ENCODE data around the gene SNX19. TPM values are rescaled to one million over a fixed set of nuclear protein-coding genes. Genes with fewer than 3 reads are reported as not detected.

Gene SNX19
- polyA plus RNA-seq, 1 donor from 2014 or later, result 20.8 TPM

DNA sequence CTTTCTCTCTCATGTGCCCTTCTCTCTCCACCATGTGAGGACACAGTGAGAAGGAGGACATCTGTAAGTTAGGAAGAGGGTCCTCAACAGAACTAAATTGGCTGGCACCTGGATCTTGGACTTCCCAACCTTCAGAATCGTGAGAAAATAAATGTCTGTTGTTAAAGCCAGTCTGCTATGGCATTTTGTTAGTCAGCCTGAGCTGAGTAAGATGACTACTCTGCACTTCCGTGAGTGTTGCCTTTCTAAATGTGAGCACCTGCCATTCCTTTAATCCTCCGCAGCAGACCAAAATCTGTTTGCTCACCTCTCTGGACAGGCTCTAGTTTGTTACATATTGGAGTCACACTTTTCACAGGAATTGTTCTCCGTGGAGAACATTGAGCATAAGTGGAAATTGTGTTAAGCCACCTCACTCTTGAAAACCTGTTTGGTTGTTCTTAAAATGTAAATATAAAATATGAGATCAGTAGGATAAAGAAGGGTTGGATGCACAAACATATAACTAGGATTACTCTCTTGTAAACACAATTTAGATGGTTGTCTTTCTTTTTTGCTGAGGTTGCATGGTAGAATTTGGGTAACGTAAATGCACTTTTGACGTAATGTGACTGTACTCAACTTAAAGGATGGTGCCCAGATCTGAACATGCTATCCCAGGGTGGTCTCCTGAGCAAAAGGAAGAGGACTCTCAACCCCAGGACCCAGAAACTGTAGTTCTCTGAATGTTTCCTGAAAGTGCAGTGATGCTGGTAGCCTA is 65.9 kb downstream of the SNX19 start:
- Histone ChIP-seq H4K20me1 (ENCODE audit: insufficient read depth) (no peaks in the 10 kb centered on the region), H3K4me3 (ENCODE audit: low read length) (no peak overlapping the region), H3K9ac (ENCODE audit: low read length) (no peak overlapping the region), H3K4me2 (ENCODE audit: low read length) (no peak overlapping the region), H3F3A (ENCODE audit: insufficient read depth, low read length, poor library complexity, severe bottlenecking) (no peaks in the 10 kb centered on the region), H2AFZ (ENCODE audit: low read depth, low read length) (no peak overlapping the region), H3K79me2 (replicated peaks; ENCODE audit: insufficient read depth, low read length) (no peaks in the 10 kb centered on the region), H3K36me3 (ENCODE audit: insufficient read depth, low read length) (no peaks in the 10 kb centered on the region), H3K27ac (ENCODE audit: low read length) (no peak overlapping the region), H3K27me3 (ENCODE audit: insufficient read depth, low read depth, low read length) (no peaks in the 10 kb centered on the region), H3K9me3 (ENCODE audit: low read length) (no peaks in the 10 kb centered on the region), H3K9me2 (ENCODE audit: insufficient read depth, low read length) (no peaks in the 10 kb centered on the region)
- TF ChIP-seq POLR2AphosphoS5 (IDR thresholded peaks at IDR 0.05) (no peak), TAF1 (IDR thresholded peaks at IDR 0.05; ENCODE audit: low read depth) (no peak), EP300 (conservative IDR thresholded peaks at IDR 0.05; ENCODE audit: poor library complexity, severe bottlenecking) (no peak), EZH2 (IDR thresholded peaks at IDR 0.05; ENCODE audit: borderline replicate concordance, insufficient read depth, low read length, poor library complexity, severe bottlenecking) (no peak), RAD21 (conservative IDR thresholded peaks at IDR 0.05) (no peak), MXI1 (conservative IDR thresholded peaks at IDR 0.05; ENCODE audit: poor library complexity, severe bottlenecking) (no peak), SMC3 (conservative IDR thresholded peaks at IDR 0.05; ENCODE audit: poor library complexity) (no peak)
- TF ChIP-seq, protein P1, sequence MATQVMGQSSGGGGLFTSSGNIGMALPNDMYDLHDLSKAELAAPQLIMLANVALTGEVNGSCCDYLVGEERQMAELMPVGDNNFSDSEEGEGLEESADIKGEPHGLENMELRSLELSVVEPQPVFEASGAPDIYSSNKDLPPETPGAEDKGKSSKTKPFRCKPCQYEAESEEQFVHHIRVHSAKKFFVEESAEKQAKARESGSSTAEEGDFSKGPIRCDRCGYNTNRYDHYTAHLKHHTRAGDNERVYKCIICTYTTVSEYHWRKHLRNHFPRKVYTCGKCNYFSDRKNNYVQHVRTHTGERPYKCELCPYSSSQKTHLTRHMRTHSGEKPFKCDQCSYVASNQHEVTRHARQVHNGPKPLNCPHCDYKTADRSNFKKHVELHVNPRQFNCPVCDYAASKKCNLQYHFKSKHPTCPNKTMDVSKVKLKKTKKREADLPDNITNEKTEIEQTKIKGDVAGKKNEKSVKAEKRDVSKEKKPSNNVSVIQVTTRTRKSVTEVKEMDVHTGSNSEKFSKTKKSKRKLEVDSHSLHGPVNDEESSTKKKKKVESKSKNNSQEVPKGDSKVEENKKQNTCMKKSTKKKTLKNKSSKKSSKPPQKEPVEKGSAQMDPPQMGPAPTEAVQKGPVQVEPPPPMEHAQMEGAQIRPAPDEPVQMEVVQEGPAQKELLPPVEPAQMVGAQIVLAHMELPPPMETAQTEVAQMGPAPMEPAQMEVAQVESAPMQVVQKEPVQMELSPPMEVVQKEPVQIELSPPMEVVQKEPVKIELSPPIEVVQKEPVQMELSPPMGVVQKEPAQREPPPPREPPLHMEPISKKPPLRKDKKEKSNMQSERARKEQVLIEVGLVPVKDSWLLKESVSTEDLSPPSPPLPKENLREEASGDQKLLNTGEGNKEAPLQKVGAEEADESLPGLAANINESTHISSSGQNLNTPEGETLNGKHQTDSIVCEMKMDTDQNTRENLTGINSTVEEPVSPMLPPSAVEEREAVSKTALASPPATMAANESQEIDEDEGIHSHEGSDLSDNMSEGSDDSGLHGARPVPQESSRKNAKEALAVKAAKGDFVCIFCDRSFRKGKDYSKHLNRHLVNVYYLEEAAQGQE (IDR thresholded peaks at IDR 0.05; ENCODE audit: borderline replicate concordance), result no peak
- TF ChIP-seq, protein P2, sequence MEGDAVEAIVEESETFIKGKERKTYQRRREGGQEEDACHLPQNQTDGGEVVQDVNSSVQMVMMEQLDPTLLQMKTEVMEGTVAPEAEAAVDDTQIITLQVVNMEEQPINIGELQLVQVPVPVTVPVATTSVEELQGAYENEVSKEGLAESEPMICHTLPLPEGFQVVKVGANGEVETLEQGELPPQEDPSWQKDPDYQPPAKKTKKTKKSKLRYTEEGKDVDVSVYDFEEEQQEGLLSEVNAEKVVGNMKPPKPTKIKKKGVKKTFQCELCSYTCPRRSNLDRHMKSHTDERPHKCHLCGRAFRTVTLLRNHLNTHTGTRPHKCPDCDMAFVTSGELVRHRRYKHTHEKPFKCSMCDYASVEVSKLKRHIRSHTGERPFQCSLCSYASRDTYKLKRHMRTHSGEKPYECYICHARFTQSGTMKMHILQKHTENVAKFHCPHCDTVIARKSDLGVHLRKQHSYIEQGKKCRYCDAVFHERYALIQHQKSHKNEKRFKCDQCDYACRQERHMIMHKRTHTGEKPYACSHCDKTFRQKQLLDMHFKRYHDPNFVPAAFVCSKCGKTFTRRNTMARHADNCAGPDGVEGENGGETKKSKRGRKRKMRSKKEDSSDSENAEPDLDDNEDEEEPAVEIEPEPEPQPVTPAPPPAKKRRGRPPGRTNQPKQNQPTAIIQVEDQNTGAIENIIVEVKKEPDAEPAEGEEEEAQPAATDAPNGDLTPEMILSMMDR (IDR thresholded peaks at IDR 0.05; ENCODE audit: poor library complexity, severe bottlenecking), result no peak

GRCh38 chr11:130849215-130849568 is 67.1 kb downstream of the SNX19 start:
- Histone ChIP-seq H3K9ac (ENCODE audit: low read length) (no peak overlapping the region), H3K4me2 (ENCODE audit: low read length) (no peak overlapping the region)
- TF ChIP-seq RAD21 (conservative IDR thresholded peaks at IDR 0.05) (no peak), TAF1 (IDR thresholded peaks at IDR 0.05; ENCODE audit: low read depth) (no peak), POLR2AphosphoS5 (IDR thresholded peaks at IDR 0.05) (no peak), EP300 (conservative IDR thresholded peaks at IDR 0.05; ENCODE audit: poor library complexity, severe bottlenecking) (no peak), SMC3 (conservative IDR thresholded peaks at IDR 0.05; ENCODE audit: poor library complexity) (no peak), MXI1 (conservative IDR thresholded peaks at IDR 0.05; ENCODE audit: poor library complexity, severe bottlenecking) (no peak), EZH2 (IDR thresholded peaks at IDR 0.05; ENCODE audit: borderline replicate concordance, insufficient read depth, low read length, poor library complexity, severe bottlenecking) (no peak)
- TF ChIP-seq, protein P2 (IDR thresholded peaks at IDR 0.05; ENCODE audit: poor library complexity, severe bottlenecking), result no peak
- TF ChIP-seq, protein P1 (IDR thresholded peaks at IDR 0.05; ENCODE audit: borderline replicate concordance), result no peak

More at GRCh38 chr11:130849215-130849568, 67.1 kb downstream of the SNX19 start:
- H3K27ac ChIP-seq (ENCODE audit: low read length), result no peak overlapping the region
- H3K4me3 ChIP-seq (ENCODE audit: low read length), result no peak overlapping the region
- H3F3A ChIP-seq (ENCODE audit: insufficient read depth, low read length, poor library complexity, severe bottlenecking), result no peaks in the 10 kb centered on the region
- H2AFZ ChIP-seq (ENCODE audit: low read depth, low read length), result no peak overlapping the region
- H3K27me3 ChIP-seq (ENCODE audit: insufficient read depth, low read depth, low read length), result no peaks in the 10 kb centered on the region
- H3K79me2 ChIP-seq (replicated peaks; ENCODE audit: insufficient read depth, low read length), result no peaks in the 10 kb centered on the region
- no peaks in the 10 kb centered on the region for H3K9me3 ChIP-seq (ENCODE audit: low read length)
- H4K20me1 ChIP-seq (ENCODE audit: insufficient read depth), result no peaks in the 10 kb centered on the region
- H3K9me2 ChIP-seq (ENCODE audit: insufficient read depth, low read length), result no peaks in the 10 kb centered on the region
- H3K36me3 ChIP-seq (ENCODE audit: insufficient read depth, low read length), result no peaks in the 10 kb centered on the region
